ENCODE data around the gene GPNMB. TPM values are rescaled to one million over a fixed set of nuclear protein-coding genes. Genes with fewer than 3 reads are reported as not detected.

Gene GPNMB
- total RNA-seq, 4 donors from 2014 or later: 42.5 to 127 (median 93.7) TPM

DNA sequence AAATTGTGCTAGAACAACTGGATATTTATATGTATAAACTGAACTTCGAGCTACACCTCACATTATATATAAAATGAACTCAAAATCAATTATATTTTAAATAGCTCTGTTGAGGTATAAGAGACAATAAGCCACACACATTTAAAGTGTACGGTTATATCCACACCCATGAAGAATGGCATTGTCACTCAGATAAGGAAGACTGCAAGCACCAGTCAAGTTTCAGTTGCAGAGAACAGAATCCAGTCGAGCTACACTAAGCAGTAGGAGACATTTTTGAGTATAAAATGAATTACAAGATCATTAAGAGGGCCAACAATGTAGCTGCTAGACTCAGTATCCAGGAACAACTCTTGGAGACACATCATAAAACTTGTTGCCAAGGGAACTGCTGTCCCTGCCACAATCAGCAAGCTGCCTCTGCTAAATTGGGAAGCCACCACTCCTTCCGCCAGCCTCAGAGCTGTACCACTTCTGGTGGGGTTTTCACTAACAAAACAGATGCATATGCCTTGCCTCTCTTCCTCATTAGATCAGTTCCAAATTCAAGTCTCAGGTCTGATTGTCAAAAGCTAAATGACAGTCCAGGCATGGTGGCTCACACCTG lies 19.6 kb upstream of the GPNMB start:
- no peak for DNase-seq
- Histone ChIP-seq H3K27ac (no peak overlapping the region), H3K4me3 (no peak overlapping the region), H3K36me3 (no peaks in the 10 kb centered on the region), H3K4me1 (no peaks in the 10 kb centered on the region), H3K9me3 (no peaks in the 10 kb centered on the region), H3K27me3 (no peaks in the 10 kb centered on the region)
- no peak for TF ChIP-seq POLR2A (IDR thresholded peaks at IDR 0.05)
- TF ChIP-seq, protein P1, sequence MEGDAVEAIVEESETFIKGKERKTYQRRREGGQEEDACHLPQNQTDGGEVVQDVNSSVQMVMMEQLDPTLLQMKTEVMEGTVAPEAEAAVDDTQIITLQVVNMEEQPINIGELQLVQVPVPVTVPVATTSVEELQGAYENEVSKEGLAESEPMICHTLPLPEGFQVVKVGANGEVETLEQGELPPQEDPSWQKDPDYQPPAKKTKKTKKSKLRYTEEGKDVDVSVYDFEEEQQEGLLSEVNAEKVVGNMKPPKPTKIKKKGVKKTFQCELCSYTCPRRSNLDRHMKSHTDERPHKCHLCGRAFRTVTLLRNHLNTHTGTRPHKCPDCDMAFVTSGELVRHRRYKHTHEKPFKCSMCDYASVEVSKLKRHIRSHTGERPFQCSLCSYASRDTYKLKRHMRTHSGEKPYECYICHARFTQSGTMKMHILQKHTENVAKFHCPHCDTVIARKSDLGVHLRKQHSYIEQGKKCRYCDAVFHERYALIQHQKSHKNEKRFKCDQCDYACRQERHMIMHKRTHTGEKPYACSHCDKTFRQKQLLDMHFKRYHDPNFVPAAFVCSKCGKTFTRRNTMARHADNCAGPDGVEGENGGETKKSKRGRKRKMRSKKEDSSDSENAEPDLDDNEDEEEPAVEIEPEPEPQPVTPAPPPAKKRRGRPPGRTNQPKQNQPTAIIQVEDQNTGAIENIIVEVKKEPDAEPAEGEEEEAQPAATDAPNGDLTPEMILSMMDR (IDR thresholded peaks at IDR 0.05): no peak
- intact Hi-C loops (cut with DNase I; ENCODE audit: low total_unique reads): no loop called here

DNA sequence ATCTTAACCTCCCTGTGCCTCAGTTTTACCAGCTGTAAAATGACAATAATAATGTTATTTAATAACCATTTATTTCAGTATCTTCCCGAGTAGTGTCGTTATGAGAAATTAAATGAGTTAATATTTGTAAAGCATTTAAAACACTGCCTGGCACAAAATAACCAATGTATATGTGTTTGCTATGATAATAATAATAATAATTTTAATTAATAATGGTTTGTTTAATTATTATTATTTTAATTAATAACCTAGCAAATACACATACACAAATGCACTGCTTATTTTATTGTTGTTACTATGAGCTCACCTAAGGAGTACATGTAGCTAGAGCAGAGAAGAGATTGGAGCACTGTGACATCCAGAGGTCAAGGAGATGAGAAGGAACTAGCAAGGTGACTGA lies 18.2 kb upstream of the GPNMB start:
- no peak overlapping the region for H3K4me3 ChIP-seq
- no peaks in the 10 kb centered on the region for H3K4me1 ChIP-seq
- no peak for DNase-seq
- H3K27me3 ChIP-seq: no peaks in the 10 kb centered on the region
- intact Hi-C loops (cut with DNase I; ENCODE audit: low total_unique reads): no loop called here
- H3K36me3 ChIP-seq: no peaks in the 10 kb centered on the region
- no peaks in the 10 kb centered on the region for H3K9me3 ChIP-seq
- TF ChIP-seq, protein P1 (IDR thresholded peaks at IDR 0.05): no peak
- no peak for TF ChIP-seq POLR2A (IDR thresholded peaks at IDR 0.05)
- no peak overlapping the region for H3K27ac ChIP-seq

DNA sequence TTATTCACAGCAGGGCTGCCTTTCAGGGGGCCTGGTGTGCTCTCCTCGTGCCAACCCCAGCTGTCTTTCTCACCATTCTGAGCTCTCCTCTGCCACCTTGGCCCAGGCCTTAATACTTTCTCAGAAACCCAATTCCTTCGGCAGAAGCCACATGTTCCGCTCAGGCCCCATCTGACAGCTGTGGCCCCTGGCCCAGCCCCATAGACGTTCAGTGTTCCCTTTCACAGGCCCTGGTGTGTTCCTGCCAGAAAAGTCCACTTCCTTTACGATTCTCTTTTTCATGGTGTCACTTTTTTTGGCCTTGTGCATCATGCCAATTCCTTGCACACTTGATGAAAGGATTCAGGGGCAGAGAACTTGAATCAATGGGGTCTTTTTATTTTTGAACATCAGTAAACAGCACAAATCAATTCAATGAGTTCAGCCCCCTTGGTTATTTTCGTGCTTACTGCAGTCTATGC lies 15.9 kb upstream of the GPNMB start:
- H3K27ac ChIP-seq: no peak overlapping the region
- no peaks in the 10 kb centered on the region for H3K9me3 ChIP-seq
- H3K36me3 ChIP-seq: no peaks in the 10 kb centered on the region
- intact Hi-C loops (cut with DNase I; ENCODE audit: low total_unique reads): no loop called here
- no peaks in the 10 kb centered on the region for H3K4me1 ChIP-seq
- DNase-seq: no peak
- TF ChIP-seq POLR2A (IDR thresholded peaks at IDR 0.05): no peak
- TF ChIP-seq, protein P1 (IDR thresholded peaks at IDR 0.05): no peak
- H3K27me3 ChIP-seq: no peaks in the 10 kb centered on the region
- H3K4me3 ChIP-seq: no peak overlapping the region

DNA sequence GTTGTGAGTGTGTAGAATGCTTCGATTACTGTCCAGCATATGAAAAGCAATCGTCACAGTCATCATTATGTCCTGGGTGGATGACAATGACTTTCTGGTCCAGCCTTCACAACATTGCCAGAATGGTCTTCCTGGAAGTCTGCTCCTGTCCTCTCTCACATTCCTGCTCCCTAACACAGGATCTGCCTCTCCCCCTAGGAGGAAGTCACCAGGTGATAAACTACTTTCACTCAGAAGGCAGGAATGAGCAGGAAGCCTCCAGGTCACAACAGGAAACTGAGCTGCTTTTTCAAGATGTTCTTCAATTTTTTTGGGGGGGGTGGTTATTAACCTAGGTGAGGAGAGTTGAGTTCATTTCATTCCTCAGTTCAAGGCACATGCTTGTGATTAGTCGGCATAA lies 13.6 kb upstream of the GPNMB start:
- no peak for TF ChIP-seq POLR2A (IDR thresholded peaks at IDR 0.05)
- TF ChIP-seq, protein P1 (IDR thresholded peaks at IDR 0.05): no peak

DNA sequence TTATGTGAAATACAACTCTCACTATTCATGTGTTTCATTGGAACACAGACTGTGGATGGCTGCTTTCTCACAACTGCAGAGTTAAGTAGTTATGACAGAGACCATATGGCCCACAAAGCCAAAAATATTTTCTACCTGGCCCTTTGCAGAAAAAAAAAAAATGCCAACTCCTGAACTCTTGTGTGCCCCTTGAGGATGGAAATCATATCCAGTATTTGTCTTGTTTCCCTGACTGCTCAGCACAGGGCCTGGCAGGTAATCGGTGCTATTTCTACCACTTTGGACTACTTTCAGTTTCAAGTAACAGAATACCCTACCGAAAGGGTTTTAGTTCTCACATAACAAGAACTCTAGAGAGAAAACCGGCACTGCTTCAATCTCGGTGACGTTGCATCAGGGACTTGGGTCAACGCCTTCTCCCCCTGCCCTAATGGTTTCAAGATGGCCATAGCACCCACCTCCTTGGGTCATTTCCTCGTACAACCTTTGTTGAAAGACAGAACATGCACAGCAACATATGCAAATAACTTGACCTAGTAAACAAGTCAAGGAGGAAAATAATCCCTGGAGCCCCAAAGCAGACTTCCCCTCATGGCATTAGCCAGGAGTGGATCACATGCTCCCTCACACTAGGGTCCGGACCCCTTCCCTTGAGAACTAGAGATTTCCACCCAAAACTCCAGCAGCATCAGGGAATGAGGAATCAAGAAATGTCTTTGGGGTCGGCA lies 11.8 kb upstream of the GPNMB start:
- Histone ChIP-seq H3K36me3 (no peaks in the 10 kb centered on the region), H3K27ac (no peak overlapping the region), H3K4me3 (no peak overlapping the region), H3K4me1 (no peaks in the 10 kb centered on the region), H3K27me3 (no peaks in the 10 kb centered on the region), H3K9me3 (no peaks in the 10 kb centered on the region)
- DNase-seq: no peak
- intact Hi-C loops (cut with DNase I; ENCODE audit: low total_unique reads): no loop called here
- no peak for TF ChIP-seq POLR2A (IDR thresholded peaks at IDR 0.05)

More for the DNA sequence above, 13.6 kb upstream of the GPNMB start:
- Histone ChIP-seq H3K27me3 (no peaks in the 10 kb centered on the region), H3K27ac (no peak overlapping the region), H3K4me3 (no peak overlapping the region), H3K4me1 (no peaks in the 10 kb centered on the region), H3K9me3 (no peaks in the 10 kb centered on the region), H3K36me3 (no peaks in the 10 kb centered on the region)
- intact Hi-C loops (cut with DNase I; ENCODE audit: low total_unique reads): no loop called here
- DNase-seq: no peak
